Measurements from ENCODE around the gene TMEM179. TPM values are rescaled to one million over a fixed set of nuclear protein-coding genes. Genes with fewer than 3 reads are reported as not detected.
A peak's percentile ranks its signal among the peaks of the same experiment; 100 is the strongest.

TMEM179 gene
- total and polyA plus RNA-seq, 4 donors, result 0.08 to 0.12 (median 0.10) TPM; not detected in 1

DNA sequence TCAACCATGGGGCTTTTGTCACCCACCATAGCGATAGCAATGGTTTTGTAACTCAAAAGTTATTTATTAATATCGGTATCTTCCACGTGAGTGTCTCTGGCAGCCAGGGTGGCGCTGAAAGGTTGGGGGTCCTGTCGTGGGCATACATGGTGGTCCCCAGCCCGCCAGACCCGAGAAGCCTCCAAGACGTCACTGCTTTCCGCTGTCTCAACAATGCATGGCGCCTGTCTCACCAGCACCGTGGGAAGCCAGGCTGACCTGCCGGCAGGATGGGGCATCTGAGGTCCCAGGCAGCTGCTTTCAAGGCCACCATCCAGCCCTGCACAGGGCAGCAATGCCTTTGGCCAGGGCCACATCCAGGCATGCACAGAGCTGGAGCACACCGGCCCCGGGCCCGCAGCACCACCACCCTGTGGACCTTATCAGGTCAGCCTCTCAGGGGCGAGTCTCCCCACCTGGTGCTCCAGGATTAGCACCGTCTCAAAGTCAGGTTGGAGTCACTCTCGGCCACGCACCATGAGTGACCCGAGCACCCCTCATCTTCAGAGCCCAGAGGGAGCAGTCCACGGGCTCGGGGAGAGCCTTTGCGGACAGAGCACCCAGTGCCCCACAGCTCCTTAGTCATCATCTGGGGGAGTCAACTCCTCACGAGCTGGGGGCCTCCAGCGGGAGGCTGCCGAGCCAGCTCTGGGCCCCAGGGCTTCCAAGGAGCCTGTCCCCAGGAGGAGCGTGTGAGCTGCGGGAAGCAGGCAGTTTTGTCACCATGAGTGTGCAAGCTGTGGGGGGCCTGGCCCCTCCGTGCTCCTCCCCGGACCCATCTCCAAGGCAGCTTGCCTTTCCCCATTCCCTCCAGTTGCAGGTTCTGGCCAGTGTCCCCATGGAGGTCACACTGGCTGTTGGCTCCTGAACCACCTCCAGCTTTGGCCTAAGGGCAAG is 39.6 kb downstream of the TMEM179 start:
- H3K4me1 ChIP-seq (ENCODE audit: control insufficient read depth in 5 of 5, insufficient read depth in 5 of 5, low read length in 5 of 5), result peaks cover 0 to 26% (median 0%) of the 10 kb centered on the region in 5 donors
- TF ChIP-seq, protein P1, sequence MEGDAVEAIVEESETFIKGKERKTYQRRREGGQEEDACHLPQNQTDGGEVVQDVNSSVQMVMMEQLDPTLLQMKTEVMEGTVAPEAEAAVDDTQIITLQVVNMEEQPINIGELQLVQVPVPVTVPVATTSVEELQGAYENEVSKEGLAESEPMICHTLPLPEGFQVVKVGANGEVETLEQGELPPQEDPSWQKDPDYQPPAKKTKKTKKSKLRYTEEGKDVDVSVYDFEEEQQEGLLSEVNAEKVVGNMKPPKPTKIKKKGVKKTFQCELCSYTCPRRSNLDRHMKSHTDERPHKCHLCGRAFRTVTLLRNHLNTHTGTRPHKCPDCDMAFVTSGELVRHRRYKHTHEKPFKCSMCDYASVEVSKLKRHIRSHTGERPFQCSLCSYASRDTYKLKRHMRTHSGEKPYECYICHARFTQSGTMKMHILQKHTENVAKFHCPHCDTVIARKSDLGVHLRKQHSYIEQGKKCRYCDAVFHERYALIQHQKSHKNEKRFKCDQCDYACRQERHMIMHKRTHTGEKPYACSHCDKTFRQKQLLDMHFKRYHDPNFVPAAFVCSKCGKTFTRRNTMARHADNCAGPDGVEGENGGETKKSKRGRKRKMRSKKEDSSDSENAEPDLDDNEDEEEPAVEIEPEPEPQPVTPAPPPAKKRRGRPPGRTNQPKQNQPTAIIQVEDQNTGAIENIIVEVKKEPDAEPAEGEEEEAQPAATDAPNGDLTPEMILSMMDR (IDR thresholded peaks at IDR 0.05; ENCODE audit: control extremely low read depth, extremely low read depth), result no peak
- peaks cover 2 to 4% (median 3%) of the 10 kb centered on the region in 3 donors for H3K27me3 ChIP-seq (ENCODE audit: control insufficient read depth in 3 of 3, insufficient read depth in 3 of 3, low read length in 2 of 3)
- ATAC-seq (ENCODE audit: insufficient read depth, low FRiP score) (no peak), DNase-seq (no peak)
- no peak overlapping the region for H3K9ac ChIP-seq (ENCODE audit: insufficient read depth in 1 of 2, low read length in 2 of 2)
- H3K27ac ChIP-seq (ENCODE audit: low read depth in 1 of 2, low read length in 1 of 2), result no peak overlapping the region
- 74 to 85% methylated on average over 30 of the region's 30 CpGs for WGBS, 2 donors
- H3K36me3 ChIP-seq (ENCODE audit: control insufficient read depth in 4 of 4, insufficient read depth in 4 of 4, low read length in 4 of 4), result no peaks in the 10 kb centered on the region
- H3K4me3 ChIP-seq, result no peak overlapping the region
- no peaks in the 10 kb centered on the region for H3K9me3 ChIP-seq (ENCODE audit: control insufficient read depth in 4 of 4, insufficient read depth in 3 of 4, low read length in 3 of 4)

- TF ChIP-seq, protein P1 (IDR thresholded peaks at IDR 0.05; ENCODE audit: control extremely low read depth, extremely low read depth), result peak; percentile 77
- DNase-seq (peak; percentile 82 to 85 (median 84)), ATAC-seq (ENCODE audit: insufficient read depth, low FRiP score) (no peak)
- peaks cover 0 to 20% (median 0%) of the 10 kb centered on the region in 5 donors for H3K4me1 ChIP-seq (ENCODE audit: control insufficient read depth in 5 of 5, insufficient read depth in 5 of 5, low read length in 5 of 5)
- H3K9me3 ChIP-seq (ENCODE audit: control insufficient read depth in 4 of 4, insufficient read depth in 3 of 4, low read length in 3 of 4), result no peaks in the 10 kb centered on the region
- no peak overlapping the region for H3K4me3 ChIP-seq
- no peak overlapping the region for H3K9ac ChIP-seq (ENCODE audit: insufficient read depth in 1 of 2, low read length in 2 of 2)
- WGBS, 2 donors, result 5% methylated on average over 27 of the region's 27 CpGs
- H3K36me3 ChIP-seq (ENCODE audit: control insufficient read depth in 4 of 4, insufficient read depth in 4 of 4, low read length in 4 of 4), result no peaks in the 10 kb centered on the region
- peaks cover 0 to 4% (median 3%) of the 10 kb centered on the region in 3 donors for H3K27me3 ChIP-seq (ENCODE audit: control insufficient read depth in 3 of 3, insufficient read depth in 3 of 3, low read length in 2 of 3)
- no peak overlapping the region for H3K27ac ChIP-seq (ENCODE audit: low read depth in 1 of 2, low read length in 1 of 2)
Observed at GRCh38 chr14:104563742-104564615, 40.6 kb downstream of the TMEM179 start.

DNA sequence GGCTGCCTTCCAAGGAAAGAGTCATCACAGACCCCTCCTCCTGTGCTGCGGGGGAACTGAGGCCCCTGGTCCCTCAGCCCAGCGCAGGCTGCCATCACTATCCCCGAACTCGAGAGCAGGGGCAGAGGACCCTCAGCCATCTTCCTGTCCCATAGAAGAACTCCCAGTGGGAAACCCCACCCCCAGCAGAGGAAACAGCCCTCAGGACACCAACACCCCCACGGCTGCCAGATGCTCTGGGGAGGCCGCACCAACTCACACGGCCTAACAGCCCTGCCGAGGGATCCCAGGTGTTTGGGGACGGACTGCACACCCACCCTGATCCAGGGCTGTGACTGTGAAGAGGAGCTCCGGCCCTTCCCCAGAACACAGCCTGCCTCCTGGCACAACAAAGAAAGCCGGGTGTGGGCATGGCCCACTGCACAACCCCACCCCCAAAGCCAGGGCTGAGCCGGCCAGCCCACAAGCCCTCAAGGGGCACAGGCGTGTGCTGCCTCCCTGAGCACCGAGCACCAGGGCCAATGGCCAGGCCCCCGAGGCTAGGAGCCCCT is 41.3 kb downstream of the TMEM179 start:
- 60 to 61% methylated on average over 15 of the region's 15 CpGs for WGBS, 2 donors
- TF ChIP-seq, protein P1 (IDR thresholded peaks at IDR 0.05; ENCODE audit: control extremely low read depth, extremely low read depth), result no peak
- no peaks in the 10 kb centered on the region for H3K36me3 ChIP-seq (ENCODE audit: control insufficient read depth in 4 of 4, insufficient read depth in 4 of 4, low read length in 4 of 4)
- no peak overlapping the region for H3K9ac ChIP-seq (ENCODE audit: insufficient read depth in 1 of 2, low read length in 2 of 2)
- H3K27me3 ChIP-seq (ENCODE audit: control insufficient read depth in 3 of 3, insufficient read depth in 3 of 3, low read length in 2 of 3), result peaks cover 0 to 4% (median 3%) of the 10 kb centered on the region in 3 donors
- H3K4me1 ChIP-seq (ENCODE audit: control insufficient read depth in 5 of 5, insufficient read depth in 5 of 5, low read length in 5 of 5), result peaks cover 0 to 20% (median 0%) of the 10 kb centered on the region in 5 donors
- no peak overlapping the region for H3K4me3 ChIP-seq
- ATAC-seq (ENCODE audit: insufficient read depth, low FRiP score) (no peak), DNase-seq (no peak)
- no peaks in the 10 kb centered on the region for H3K9me3 ChIP-seq (ENCODE audit: control insufficient read depth in 4 of 4, insufficient read depth in 3 of 4, low read length in 3 of 4)
- H3K27ac ChIP-seq (ENCODE audit: low read depth in 1 of 2, low read length in 1 of 2), result no peak overlapping the region
